ENCODE results near the gene TMEM151A.
"Not testable (repeated sequence)": the region's sequence is repeated elsewhere in the genome, so short reads cannot be mapped to it uniquely, and the experiment has no call there.

The TMEM151A gene

GRCh38 chr11:66316849-66317251 lies 25.2 kb downstream of the TMEM151A start, which contains the start of gene CD248:
Gene CD248, minus strand, starts transcription at chr11:66317044. Its CDS starts 17 bp downstream, at chr11:66317027.
- peak within 1 kb of the TSS; percentile 98 to 100 (median 100) for H3K4me2 ChIP-seq
- H3K4me3 ChIP-seq = peak within 1 kb of the TSS; percentile 52 to 80 (median 69)
- H3K4me1 ChIP-seq = peaks cover 63 to 72% (median 69%) of the 10 kb centered on the region in 10 experiments

GRCh38 chr11:66317322-66317722 lies 25.6 kb downstream of the TMEM151A start:
- TF ChIP-seq Cebpa-rat (IDR thresholded peaks at IDR 0.05) = no peak
- peak overlapping the region; percentile 81 to 92 (median 87); a peak in 21 of 22 replicates for H3K9ac ChIP-seq
- H3K4me2 ChIP-seq = peak overlapping the region; percentile 98 to 100 (median 100)
- peaks cover 0 to 32% (median 12%) of the 10 kb centered on the region in 11 experiments; a peak in 12 of 22 replicates for H4K20me1 ChIP-seq
- peaks cover 0 to 21% (median 14%) of the 10 kb centered on the region in 11 experiments; a peak in 15 of 22 replicates for H3K9me3 ChIP-seq (replicated peaks in 1 of 11)
- H3K27me3 ChIP-seq = no peaks in the 10 kb centered on the region
- peak overlapping the region; percentile 73 to 98 (median 94); a peak in 21 of 22 replicates for H3K27ac ChIP-seq
- no peaks in the 10 kb centered on the region for H3K36me3 ChIP-seq
- H3K4me1 ChIP-seq = peaks cover 63 to 77% (median 74%) of the 10 kb centered on the region in 10 experiments
- H3K4me3 ChIP-seq = peak overlapping the region in 9 of 10 experiments; percentile 66 to 80 (median 69); a peak in 18 of 20 replicates

More at GRCh38 chr11:66316849-66317251, 25.2 kb downstream of the TMEM151A start, which contains the start of gene CD248:
- Histone ChIP-seq H3K27me3 (no peaks in the 10 kb centered on the region), H3K9ac (peak within 1 kb of the TSS; percentile 81 to 92 (median 87)), H3K27ac (peak within 1 kb of the TSS; percentile 73 to 98 (median 94); a peak in 21 of 22 replicates), H3K9me3 (replicated peaks in 1 of 11) (peaks cover 0 to 19% (median 13%) of the 10 kb centered on the region in 11 experiments; a peak in 15 of 22 replicates), H4K20me1 (peaks cover 0 to 32% (median 12%) of the 10 kb centered on the region in 11 experiments; a peak in 12 of 22 replicates), H3K36me3 (no peaks in the 10 kb centered on the region)
- TF ChIP-seq Cebpa-rat (IDR thresholded peaks at IDR 0.05) = no peak

DNA sequence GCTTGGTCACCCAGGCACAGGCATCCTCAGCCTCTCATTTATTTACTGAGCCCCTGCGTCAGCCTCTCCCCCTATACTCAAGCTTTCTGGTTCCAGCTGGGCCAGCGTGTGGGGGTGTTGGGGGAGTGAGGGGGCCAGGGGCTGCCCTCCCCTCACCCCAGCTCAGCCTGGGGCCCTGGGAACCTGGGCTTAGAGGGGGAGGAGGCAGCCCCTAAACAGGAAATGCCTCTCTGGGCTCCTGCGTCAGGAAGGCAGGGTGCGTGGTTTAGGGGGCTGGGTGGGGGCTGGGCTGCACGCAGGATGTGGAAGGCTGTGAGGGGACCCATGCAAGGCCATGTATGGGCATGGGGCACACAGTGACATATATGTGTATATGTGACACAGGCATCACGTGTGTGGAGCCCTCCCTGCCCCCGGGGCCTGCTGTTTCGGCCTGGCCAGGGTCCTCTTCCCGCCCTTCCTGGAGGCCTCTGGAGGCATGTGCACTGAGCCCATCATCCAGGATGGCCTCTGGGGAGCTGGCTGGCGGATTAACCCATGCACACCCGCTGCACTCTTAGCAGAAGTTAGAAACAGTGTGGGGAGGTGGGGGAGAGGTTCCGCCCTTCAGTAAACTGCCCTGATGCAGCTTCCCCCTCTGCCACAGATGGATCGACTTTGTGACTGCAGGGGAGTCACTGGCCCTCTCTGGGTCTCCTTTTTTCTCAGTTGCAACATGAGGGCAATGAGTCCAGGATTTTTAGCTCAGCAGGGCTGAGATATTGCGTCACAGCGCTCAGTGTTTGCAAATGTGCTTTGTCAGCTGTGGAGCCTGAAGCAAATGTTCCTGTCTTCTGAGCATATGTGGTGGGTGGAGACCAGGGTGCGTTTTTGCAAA lies 26.3 kb downstream of the TMEM151A start:
- Histone ChIP-seq H3K9me3 (replicated peaks in 1 of 11) (peaks cover 0 to 21% (median 14%) of the 10 kb centered on the region in 11 experiments; a peak in 15 of 22 replicates), H3K4me1 (peaks cover 62 to 82% (median 79%) of the 10 kb centered on the region in 10 experiments), H3K36me3 (no peaks in the 10 kb centered on the region), H3K9ac (peak overlapping the region; percentile 81 to 92 (median 87); a peak in 21 of 22 replicates), H3K27ac (peak overlapping the region; percentile 73 to 98 (median 94); a peak in 21 of 22 replicates), H3K27me3 (no peaks in the 10 kb centered on the region), H3K4me2 (peak overlapping the region; percentile 98 to 100 (median 100)), H3K4me3 (peak overlapping the region in 9 of 10 experiments; percentile 66 to 80 (median 69); a peak in 18 of 20 replicates), H4K20me1 (peaks cover 0 to 32% (median 12%) of the 10 kb centered on the region in 11 experiments; a peak in 12 of 22 replicates)
- TF ChIP-seq Cebpa-rat (IDR thresholded peaks at IDR 0.05) = peak; percentile 97 to 100 (median 100)

- Histone ChIP-seq H3K36me3 (no peaks in the 10 kb centered on the region), H3K27me3 (no peaks in the 10 kb centered on the region), H3K4me1 (peaks cover 56 to 82% (median 77%) of the 10 kb centered on the region in 10 experiments), H3K4me2 (peak overlapping the region; percentile 98 to 100 (median 100)), H3K27ac (peak overlapping the region; percentile 25 to 98 (median 94); a peak in 21 of 22 replicates), H3K9ac (peak overlapping the region in 10 of 11 experiments; percentile 39 to 92 (median 88); a peak in 18 of 22 replicates), H3K4me3 (peak overlapping the region in 2 of 10 experiments; percentile 68 to 69; a peak in 1 of 20 replicates), H4K20me1 (peaks cover 0 to 32% (median 12%) of the 10 kb centered on the region in 11 experiments; a peak in 12 of 22 replicates), H3K9me3 (replicated peaks in 1 of 11) (peaks cover 0 to 21% (median 14%) of the 10 kb centered on the region in 11 experiments; a peak in 15 of 22 replicates)
- TF ChIP-seq Cebpa-rat (IDR thresholded peaks at IDR 0.05) = peak in 3 of 11 experiments; percentile 0 to 31 (median 17); a peak in 2 of 22 replicates
Measured at GRCh38 chr11:66318600-66318970, 26.9 kb downstream of the TMEM151A start.

DNA sequence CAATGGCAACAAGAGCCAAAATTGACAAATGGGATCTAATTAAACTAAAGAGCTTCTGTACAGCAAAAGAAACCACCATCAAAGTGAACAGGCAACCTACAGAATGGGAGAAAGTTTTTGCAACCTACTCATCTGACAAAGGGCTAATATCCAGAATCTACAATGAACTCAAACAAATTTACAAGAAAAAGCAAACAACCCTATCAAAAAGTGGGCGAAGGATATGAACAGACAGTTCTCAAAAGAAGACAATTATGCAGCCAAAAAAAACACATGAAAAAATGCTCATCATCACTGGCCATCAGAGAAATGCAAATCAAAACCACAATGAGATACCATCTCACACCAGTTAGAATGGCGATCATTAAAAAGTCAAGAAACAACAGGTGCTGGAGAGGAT lies 28.6 kb downstream of the TMEM151A start:
- Histone ChIP-seq H3K27ac (peak overlapping the region in 3 of 11 experiments; percentile 32 to 98 (median 94); a peak in 2 of 22 replicates), H3K9me3 (replicated peaks in 1 of 11) (peaks cover 0 to 21% (median 14%) of the 10 kb centered on the region in 11 experiments; a peak in 15 of 22 replicates), H4K20me1 (peaks cover 0 to 15% (median 7%) of the 10 kb centered on the region in 11 experiments; a peak in 12 of 22 replicates), H3K4me1 (peaks cover 51 to 82% (median 75%) of the 10 kb centered on the region in 10 experiments)
- not testable (repeated sequence) for H3K4me2 ChIP-seq, H3K4me3 ChIP-seq, H3K9ac ChIP-seq, H3K27me3 ChIP-seq, H3K36me3 ChIP-seq

- not testable (repeated sequence) for H3K27ac ChIP-seq, H3K27me3 ChIP-seq, H3K4me3 ChIP-seq, H3K36me3 ChIP-seq, H3K4me2 ChIP-seq, H3K9ac ChIP-seq
- peaks cover 0 to 21% (median 14%) of the 10 kb centered on the region in 11 experiments; a peak in 15 of 22 replicates for H3K9me3 ChIP-seq (replicated peaks in 1 of 11)
- H4K20me1 ChIP-seq = peaks cover 0 to 10% (median 3%) of the 10 kb centered on the region in 11 experiments; a peak in 12 of 22 replicates
- H3K4me1 ChIP-seq = peaks cover 51 to 82% (median 75%) of the 10 kb centered on the region in 10 experiments
Measured at GRCh38 chr11:66320748-66321147, 29.1 kb downstream of the TMEM151A start.

GRCh38 chr11:66321606-66322005 lies 29.9 kb downstream of the TMEM151A start:
- TF ChIP-seq Cebpa-rat (IDR thresholded peaks at IDR 0.05) = no peak
- peaks cover 0 to 21% (median 14%) of the 10 kb centered on the region in 11 experiments; a peak in 15 of 22 replicates for H3K9me3 ChIP-seq (replicated peaks in 1 of 11)
- H3K27me3 ChIP-seq = no peaks in the 10 kb centered on the region
- peak overlapping the region in 9 of 11 experiments; percentile 4 to 47 (median 31); a peak in 15 of 22 replicates for H3K4me2 ChIP-seq
- H3K9ac ChIP-seq = no peak overlapping the region
- peak overlapping the region in 7 of 11 experiments; percentile 24 to 61 (median 42); a peak in 11 of 22 replicates for H3K27ac ChIP-seq
- H3K4me3 ChIP-seq = no peak overlapping the region
- H3K4me1 ChIP-seq = peaks cover 51 to 80% (median 74%) of the 10 kb centered on the region in 10 experiments
- H4K20me1 ChIP-seq = peaks cover 0 to 2% (median 0%) of the 10 kb centered on the region in 11 experiments; a peak in 3 of 22 replicates
- no peaks in the 10 kb centered on the region for H3K36me3 ChIP-seq

DNA sequence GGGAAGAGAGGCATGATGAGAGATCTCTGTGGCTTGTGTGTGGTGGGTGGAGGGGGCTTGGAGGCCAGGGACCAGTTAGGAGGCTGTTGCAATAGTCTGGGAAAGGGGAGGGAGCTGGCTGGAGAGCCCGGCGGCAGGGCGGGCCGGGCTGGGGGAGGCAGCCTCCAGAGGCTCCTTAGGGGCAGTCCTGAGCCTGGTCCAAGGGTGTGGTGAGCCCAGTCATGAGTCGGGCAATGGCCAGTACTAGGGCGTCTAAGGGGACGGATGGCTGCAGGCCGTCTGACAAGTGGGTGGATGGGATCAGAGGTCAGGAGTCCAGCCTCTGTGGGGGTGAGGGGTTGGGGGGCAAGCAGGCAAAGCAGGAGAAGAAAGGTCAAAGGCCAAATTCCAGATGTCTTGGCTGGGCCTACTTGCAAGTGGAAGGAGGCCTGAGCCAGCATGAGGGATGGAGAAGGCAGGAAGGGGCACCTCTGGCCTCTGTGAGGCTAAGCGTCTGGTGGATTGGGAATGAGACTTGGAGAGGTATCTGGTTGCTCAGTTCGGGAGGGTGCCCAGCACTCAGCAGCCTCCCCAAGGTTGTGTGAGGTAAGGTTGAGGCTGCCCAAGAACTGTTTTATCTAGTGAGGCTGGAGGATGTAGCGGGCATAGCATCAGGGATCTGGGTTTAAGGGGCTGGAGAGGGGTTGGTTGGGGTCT lies 31.2 kb downstream of the TMEM151A start:
- H3K4me3 ChIP-seq = no peak overlapping the region
- peaks cover 53 to 82% (median 76%) of the 10 kb centered on the region in 10 experiments for H3K4me1 ChIP-seq
- H3K27me3 ChIP-seq = no peaks in the 10 kb centered on the region
- no peak overlapping the region for H3K9ac ChIP-seq
- H4K20me1 ChIP-seq = no peaks in the 10 kb centered on the region
- H3K4me2 ChIP-seq = peak overlapping the region in 8 of 11 experiments; percentile 1 to 47 (median 32); a peak in 4 of 22 replicates
- no peak for TF ChIP-seq Cebpa-rat (IDR thresholded peaks at IDR 0.05)
- peak overlapping the region in 6 of 11 experiments; percentile 24 to 61 (median 42); a peak in 12 of 22 replicates for H3K27ac ChIP-seq
- H3K9me3 ChIP-seq (replicated peaks in 1 of 11) = peaks cover 0 to 21% (median 14%) of the 10 kb centered on the region in 11 experiments; a peak in 15 of 22 replicates
- H3K36me3 ChIP-seq = no peaks in the 10 kb centered on the region
